ENCODE results near the gene CPSF7. TPM values are rescaled to one million over a fixed set of nuclear protein-coding genes. Genes with fewer than 3 reads are reported as not detected.

The CPSF7 gene
- total RNA-seq, 2 donors from 2014 or later: 34.0 to 44.5 TPM

DNA sequence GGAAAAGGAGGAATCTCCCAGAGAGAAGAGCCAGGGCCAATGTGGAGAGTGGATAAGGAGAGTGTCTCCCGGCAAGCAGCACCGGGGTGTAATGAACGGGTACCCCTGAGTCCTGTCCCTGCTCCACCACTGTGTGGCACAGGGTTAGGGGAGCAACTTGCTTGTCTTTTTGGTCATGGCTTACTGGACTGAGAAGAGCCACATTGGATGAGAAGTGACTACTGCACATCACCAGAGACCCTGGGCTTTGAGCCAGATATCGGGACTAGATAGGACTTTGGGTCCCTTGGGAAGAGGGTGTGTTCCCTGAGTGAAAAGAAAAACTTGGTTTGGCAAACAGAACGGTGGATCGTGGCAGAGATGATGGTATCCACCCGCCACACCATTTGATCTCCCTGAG, 24.7 kb upstream of the CPSF7 start:
- ATAC-seq: no peak
- 86 to 90% methylated on average over 7 of the region's 7 CpGs for WGBS, 2 donors
- TF ChIP-seq, protein P1, sequence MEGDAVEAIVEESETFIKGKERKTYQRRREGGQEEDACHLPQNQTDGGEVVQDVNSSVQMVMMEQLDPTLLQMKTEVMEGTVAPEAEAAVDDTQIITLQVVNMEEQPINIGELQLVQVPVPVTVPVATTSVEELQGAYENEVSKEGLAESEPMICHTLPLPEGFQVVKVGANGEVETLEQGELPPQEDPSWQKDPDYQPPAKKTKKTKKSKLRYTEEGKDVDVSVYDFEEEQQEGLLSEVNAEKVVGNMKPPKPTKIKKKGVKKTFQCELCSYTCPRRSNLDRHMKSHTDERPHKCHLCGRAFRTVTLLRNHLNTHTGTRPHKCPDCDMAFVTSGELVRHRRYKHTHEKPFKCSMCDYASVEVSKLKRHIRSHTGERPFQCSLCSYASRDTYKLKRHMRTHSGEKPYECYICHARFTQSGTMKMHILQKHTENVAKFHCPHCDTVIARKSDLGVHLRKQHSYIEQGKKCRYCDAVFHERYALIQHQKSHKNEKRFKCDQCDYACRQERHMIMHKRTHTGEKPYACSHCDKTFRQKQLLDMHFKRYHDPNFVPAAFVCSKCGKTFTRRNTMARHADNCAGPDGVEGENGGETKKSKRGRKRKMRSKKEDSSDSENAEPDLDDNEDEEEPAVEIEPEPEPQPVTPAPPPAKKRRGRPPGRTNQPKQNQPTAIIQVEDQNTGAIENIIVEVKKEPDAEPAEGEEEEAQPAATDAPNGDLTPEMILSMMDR (IDR thresholded peaks at IDR 0.05): no peak
- no peak for TF ChIP-seq POLR2A (IDR thresholded peaks at IDR 0.05)
- intact Hi-C loops (cut with DNase I): no loop called here
- Histone ChIP-seq H3K27me3 (no peaks in the 10 kb centered on the region), H3K36me3 (replicated peaks in 1 of 2; ENCODE audit: insufficient read depth in 1 of 2, low read depth in 2 of 2) (no peaks in the 10 kb centered on the region), H3K4me1 (no peaks in the 10 kb centered on the region), H3K4me3 (no peak overlapping the region), H3K9me3 (no peaks in the 10 kb centered on the region), H3K27ac (no peak overlapping the region)
- no peak for DNase-seq

DNA sequence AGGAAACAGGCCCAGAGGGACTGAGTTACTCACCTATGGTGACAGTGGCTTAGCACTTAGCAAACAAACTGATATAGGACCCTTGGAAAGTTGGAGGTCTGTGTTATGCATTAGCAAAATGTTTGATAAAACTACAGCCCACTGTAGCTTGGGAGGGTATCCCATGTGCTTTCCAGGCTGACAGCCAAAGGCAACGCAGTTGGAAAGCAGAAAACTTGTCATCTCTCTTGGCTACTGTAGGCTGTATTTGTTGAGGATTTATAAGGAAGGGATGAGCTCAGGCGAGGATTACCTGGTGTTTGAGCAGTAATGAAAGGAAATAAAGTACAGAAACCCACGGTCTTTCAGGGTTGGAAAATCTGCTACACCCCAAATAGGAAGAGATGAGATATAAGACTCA, 23.9 kb upstream of the CPSF7 start:
- intact Hi-C loops (cut with DNase I): no loop called here
- Histone ChIP-seq H3K4me3 (no peak overlapping the region), H3K27ac (no peak overlapping the region), H3K36me3 (replicated peaks in 1 of 2; ENCODE audit: insufficient read depth in 1 of 2, low read depth in 2 of 2) (no peaks in the 10 kb centered on the region), H3K4me1 (no peaks in the 10 kb centered on the region), H3K9me3 (no peaks in the 10 kb centered on the region), H3K27me3 (no peaks in the 10 kb centered on the region)
- TF ChIP-seq, protein P1 (IDR thresholded peaks at IDR 0.05): no peak
- TF ChIP-seq POLR2A (IDR thresholded peaks at IDR 0.05): no peak
- WGBS, 2 donors: 61 to 68% methylated on average over 3 of the region's 3 CpGs
- DNase-seq (no peak), ATAC-seq (no peak)

DNA sequence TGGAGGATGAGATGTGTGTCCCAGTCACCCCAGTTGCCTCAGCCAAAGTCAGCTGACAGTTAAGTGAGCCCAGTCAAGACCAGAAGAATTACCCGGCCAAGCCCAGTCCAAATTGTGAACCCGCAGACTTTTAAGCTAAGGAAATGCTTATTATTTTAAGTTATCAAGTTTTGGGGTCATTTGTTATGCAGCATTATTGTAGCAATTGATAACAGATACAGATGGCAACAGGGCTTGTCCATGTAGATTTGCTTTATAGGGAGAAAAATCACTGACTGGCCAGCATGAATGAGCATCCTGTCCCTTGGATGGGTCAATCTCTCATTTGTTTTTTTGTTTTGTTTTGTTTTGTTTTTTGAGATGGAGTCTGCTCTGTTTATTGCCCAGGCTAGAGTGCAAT, 23.1 kb upstream of the CPSF7 start:
- DNase-seq: no peak
- TF ChIP-seq, protein P1 (IDR thresholded peaks at IDR 0.05): no peak
- TF ChIP-seq POLR2A (IDR thresholded peaks at IDR 0.05): no peak
- Histone ChIP-seq H3K9me3 (no peaks in the 10 kb centered on the region), H3K27me3 (no peaks in the 10 kb centered on the region), H3K4me3 (no peak overlapping the region), H3K4me1 (no peaks in the 10 kb centered on the region), H3K36me3 (replicated peaks in 1 of 2; ENCODE audit: insufficient read depth in 1 of 2, low read depth in 2 of 2) (peaks cover 0 to 1% of the 10 kb centered on the region in 2 donors), H3K27ac (no peak overlapping the region)
- ATAC-seq: no peak
- intact Hi-C loops (cut with DNase I): no loop called here
- 94 to 100% methylated on average over 2 of the region's 2 CpGs for WGBS, 2 donors

DNA sequence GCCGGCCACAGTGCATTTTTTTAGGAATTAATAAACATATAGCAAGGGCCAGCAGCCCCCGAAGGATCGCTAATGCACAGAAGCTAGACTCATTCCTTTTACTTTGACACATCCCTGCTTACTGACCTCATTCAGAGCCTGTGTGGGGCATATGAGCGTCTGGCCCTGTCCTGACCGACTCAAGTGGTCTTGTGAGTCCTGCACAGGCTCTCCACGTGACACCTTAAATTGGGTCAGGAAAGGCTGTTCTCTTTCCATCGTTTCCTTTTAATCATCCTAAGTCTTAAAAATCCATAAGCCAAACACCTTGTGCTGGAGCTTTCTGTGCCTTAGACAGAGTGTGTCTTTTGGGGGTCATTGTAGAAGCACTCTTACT, 18.8 kb upstream of the CPSF7 start:
- peaks cover 0 to 14% of the 10 kb centered on the region in 2 donors for H3K36me3 ChIP-seq (replicated peaks in 1 of 2; ENCODE audit: insufficient read depth in 1 of 2, low read depth in 2 of 2)
- intact Hi-C loops (cut with DNase I): loop anchor here (10.0 kb wide), 1 partner anchor 186 kb away; no protein-coding TSS in a partner anchor
- TF ChIP-seq, protein P1 (IDR thresholded peaks at IDR 0.05): no peak
- no peak for TF ChIP-seq POLR2A (IDR thresholded peaks at IDR 0.05)
- 75 to 77% methylated on average over 7 of the region's 7 CpGs for WGBS, 2 donors
- DNase-seq (no peak), ATAC-seq (no peak)
- H3K4me1 ChIP-seq: peaks cover 5% of the 10 kb centered on the region
- H3K9me3 ChIP-seq: no peaks in the 10 kb centered on the region
- H3K27me3 ChIP-seq: no peaks in the 10 kb centered on the region
- H3K4me3 ChIP-seq: no peak overlapping the region
- H3K27ac ChIP-seq: no peak overlapping the region

All from body of pancreas (tissue), 4 donors.